ENCODE data around the gene UAP1L1. TPM values are rescaled to one million over a fixed set of nuclear protein-coding genes. Genes with fewer than 3 reads are reported as not detected.

UAP1L1 gene
- total and polyA plus RNA-seq, 2 of the 8 experiments (the other 6 are each of a cell fraction or from before 2014, with no cell fraction given): 2.0 to 5.4 TPM

DNA sequence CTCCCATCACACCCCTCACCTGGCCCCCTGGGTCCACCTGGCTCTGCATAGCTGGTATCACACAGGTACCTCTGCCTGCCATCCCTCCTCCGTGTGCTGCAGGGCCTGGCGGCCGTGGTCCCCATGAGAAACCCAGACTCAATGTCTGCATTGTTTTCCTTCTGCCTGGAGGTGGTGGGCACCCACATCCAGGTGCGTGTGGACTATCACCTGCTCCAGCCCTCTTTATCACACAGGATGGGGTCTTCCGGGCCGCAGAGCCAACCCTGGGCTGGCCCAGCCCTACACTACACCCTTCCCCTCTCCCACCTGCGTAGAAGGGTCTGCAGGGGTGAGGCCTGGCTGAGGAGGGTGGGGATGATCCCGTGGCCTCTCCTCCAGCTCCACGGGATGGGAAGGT lies 38.4 kb upstream of the UAP1L1 start:
- ChIA-PET CTCF (ENCODE audit: partially characterized antibody) (interaction anchor here (0.6 to 2.1 kb wide), 9 partner anchors 10 to 110 kb away, joined by 3 to 14 read pairs (median 3); partner anchors contain the start of gene ABCA2), POLR2A (ENCODE audit: partially characterized antibody) (no interaction called here)
- Histone ChIP-seq H2BK20ac (ENCODE audit: low read length) (no peak overlapping the region), H3K4ac (replicated peaks; ENCODE audit: insufficient read length, low read depth, low read length) (no peak overlapping the region), H2BK120ac (replicated peaks; ENCODE audit: low read depth, low read length) (no peak overlapping the region), H3K27me3 (replicated peaks in 1 of 4; ENCODE audit: control insufficient read depth in 3 of 4, extremely low read depth in 1 of 4, insufficient read depth in 3 of 4, low read length in 3 of 4) (no peaks in the 10 kb centered on the region; a peak in 3 of 7 replicates), H3K27ac (ENCODE audit: low read depth, low read length) (no peak overlapping the region), H4K5ac (ENCODE audit: insufficient read length, low read depth, low read length) (no peak overlapping the region), H3K9me3 (ENCODE audit: insufficient read depth in 2 of 2, low read depth in 1 of 2, low read length in 1 of 2) (no peaks in the 10 kb centered on the region), H3K9ac (replicated peaks in 1 of 4; ENCODE audit: extremely low read depth in 1 of 4, low read depth in 3 of 4, low read length in 3 of 4) (no peak overlapping the region), H4K8ac (ENCODE audit: extremely low read depth, insufficient read depth, low read length) (no peak overlapping the region), H2BK15ac (ENCODE audit: low read length) (no peak overlapping the region), H3K4me1 (replicated peaks in 1 of 4; ENCODE audit: control insufficient read depth in 3 of 4, insufficient read depth in 4 of 4, low read length in 3 of 4) (peaks cover 0 to 2% (median 0%) of the 10 kb centered on the region in 4 experiments; a peak in 4 of 7 replicates), H3K23ac (ENCODE audit: insufficient read length) (no peak overlapping the region), H4K91ac (replicated peaks; ENCODE audit: insufficient read length, low read length) (no peak overlapping the region), H3K14ac (ENCODE audit: insufficient read length) (no peak overlapping the region), H2AFZ (ENCODE audit: low read length) (no peak overlapping the region), H2BK12ac (ENCODE audit: low read depth, low read length) (no peak overlapping the region), H3K4me2 (ENCODE audit: insufficient read depth in 1 of 2, low read depth in 2 of 2, low read length in 2 of 2) (no peak overlapping the region), H3K56ac (replicated peaks; ENCODE audit: insufficient read length, low read depth, low read length) (no peak overlapping the region), H3K4me3 (ENCODE audit: extremely low read depth in 1 of 4, insufficient read depth in 2 of 4, low read depth in 3 of 4, low read length in 4 of 4) (no peak overlapping the region), H3K79me2 (ENCODE audit: control insufficient read depth in 1 of 2, insufficient read depth in 2 of 2, low read length in 2 of 2) (peaks cover 0 to 3% of the 10 kb centered on the region in 2 experiments; a peak in 1 of 4 replicates), H3K79me1 (ENCODE audit: low read depth, low read length) (peaks cover under 1% of the 10 kb centered on the region), H3K23me2 (ENCODE audit: low read depth, low read length) (no peaks in the 10 kb centered on the region), H2BK5ac (ENCODE audit: low read depth, low read length) (no peak overlapping the region), H3K36me3 (ENCODE audit: control insufficient read depth in 2 of 4, insufficient read depth in 4 of 4, low read length in 3 of 4) (peaks cover 0 to 3% (median 0%) of the 10 kb centered on the region in 4 experiments; a peak in 1 of 8 replicates), H4K20me1 (replicated peaks in 1 of 2; ENCODE audit: control insufficient read depth in 1 of 2, insufficient read depth in 2 of 2, low read length in 2 of 2) (peaks cover 2 to 9% of the 10 kb centered on the region in 2 experiments), H3K18ac (ENCODE audit: extremely low read depth, low read length) (no peak overlapping the region), H2AK5ac (ENCODE audit: low read depth, low read length) (no peak overlapping the region)
- FAIRE-seq: no peak
- 83% methylated on average over 9 of the region's 9 CpGs; no CpG with 5 or more reads in 1 of the 2 experiments for WGBS, 2 experiments (ENCODE audit: extremely low coverage in 1 of 2, insufficient coverage in 1 of 2, insufficient read length in 1 of 2, insufficient replicate concordance in 2 of 2, low coverage in 1 of 2, low lambda C conversion rate in 2 of 2, missing lambda C conversion rate in 1 of 2)
- DNase-seq (ENCODE audit: low read depth in 1 of 2, low spot score in 2 of 2): no peak
- TF ChIP-seq RXRA (IDR thresholded peaks at IDR 0.05; ENCODE audit: insufficient read depth, low read depth, low read length): no peak
- no peak for TF ChIP-seq BACH1 (IDR thresholded peaks at IDR 0.05; ENCODE audit: low read length)
- TF ChIP-seq ZNF274 (IDR thresholded peaks at IDR 0.05; ENCODE audit: borderline replicate concordance, extremely low read depth, low read length): no peak
- no peak for TF ChIP-seq MAFK (IDR thresholded peaks at IDR 0.05; ENCODE audit: low read depth, low read length)
- no peak for TF ChIP-seq RFX5 (IDR thresholded peaks at IDR 0.05; ENCODE audit: borderline replicate concordance, low read depth, low read length)
- TF ChIP-seq SRF (IDR thresholded peaks at IDR 0.05; ENCODE audit: low read depth, low read length): no peak
- no peak for TF ChIP-seq JUN (IDR thresholded peaks at IDR 0.05; ENCODE audit: low read depth, low read length)
- no peak for TF ChIP-seq SP4 (IDR thresholded peaks at IDR 0.05; ENCODE audit: low read length)
- TF ChIP-seq CEBPB (IDR thresholded peaks at IDR 0.05; ENCODE audit: low read depth, low read length): no peak
- TF ChIP-seq POLR2A (IDR thresholded peaks at IDR 0.05; ENCODE audit: control extremely low read depth in 1 of 2, low read depth in 2 of 2, low read length in 2 of 2): no peak
- no peak for TF ChIP-seq BRCA1 (IDR thresholded peaks at IDR 0.05; ENCODE audit: low read depth, low read length)
- no peak for TF ChIP-seq TAF1 (IDR thresholded peaks at IDR 0.05; ENCODE audit: low read depth, low read length)
- no peak for TF ChIP-seq KDM4A (IDR thresholded peaks at IDR 0.05; ENCODE audit: low read depth, low read length, severe bottlenecking)
- no peak for TF ChIP-seq CHD1 (IDR thresholded peaks at IDR 0.05; ENCODE audit: low read depth, low read length)
- TF ChIP-seq YY1 (IDR thresholded peaks at IDR 0.05; ENCODE audit: low read depth, low read length): no peak
- TF ChIP-seq, protein P1, sequence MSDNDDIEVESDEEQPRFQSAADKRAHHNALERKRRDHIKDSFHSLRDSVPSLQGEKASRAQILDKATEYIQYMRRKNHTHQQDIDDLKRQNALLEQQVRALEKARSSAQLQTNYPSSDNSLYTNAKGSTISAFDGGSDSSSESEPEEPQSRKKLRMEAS (IDR thresholded peaks at IDR 0.05): no peak
